Smooth muscle cell (in vitro differentiated cells): ENCODE results near the gene GBP1. TPM values are rescaled to one million over a fixed set of nuclear protein-coding genes. Genes with fewer than 3 reads are reported as not detected.

ENCODE experiments used
- DNase-seq: peaks from one replicate; lab custom pipeline; 2025; ENCODE audit not compliant: unreplicated experiment; lab: John Stamatoyannopoulos, UW
- H2AFZ ChIP-seq: fragments of 200-600 bp; sonication (generic); 2 replicates; pipeline ENCODE4 v1.6.0; 2016; ENCODE audit warnings: antibody characterized with exemption, low read depth, mild to moderate bottlenecking
- H3F3A ChIP-seq: fragments of 200-600 bp; sonication (generic); 2 replicates; pipeline ENCODE4 v1.6.0; 2017; ENCODE audit warnings: antibody characterized with exemption, low read depth
- H3K27ac ChIP-seq: fragments of 200-600 bp; sonication (generic); 2 replicates; pipeline ENCODE4 v1.5.1; 2016; ENCODE audit warnings: low read depth, mild to moderate bottlenecking
- H3K27me3 ChIP-seq: fragments of 200-600 bp; sonication (generic); 2 replicates; pipeline ENCODE4 v1.6.1; 2016; ENCODE audit warnings: low read depth, mild to moderate bottlenecking
- H3K36me3 ChIP-seq: fragments of 200-600 bp; sonication (generic); 2 replicates; pipeline ENCODE4 v1.5.1; 2016; ENCODE audit warnings: low read depth
- H3K4me1 ChIP-seq: fragments of 200-600 bp; sonication (generic); 2 replicates; pipeline ENCODE4 v1.5.1; 2016; ENCODE audit warnings: low read depth
- H3K4me2 ChIP-seq: fragments of 200-600 bp; sonication (generic); 2 replicates; pipeline ENCODE4 v1.6.0; 2016; ENCODE audit warnings: mild to moderate bottlenecking
- H3K4me3 ChIP-seq: fragments of 200-600 bp; sonication (generic); 2 replicates; pipeline ENCODE4 v1.5.1; 2016; ENCODE audit warnings: mild to moderate bottlenecking
- H3K79me2 ChIP-seq: fragments of 200-600 bp; sonication (generic); 2 replicates; pipeline ENCODE4 v1.6.0; 2016; ENCODE audit warnings: low read depth, mild to moderate bottlenecking
- H3K9ac ChIP-seq: fragments of 200-600 bp; sonication (generic); 2 replicates; pipeline ENCODE4 v1.6.0; 2016; ENCODE audit warnings: low read depth
- H3K9me3 ChIP-seq: fragments of 200-600 bp; sonication (generic); replicated peaks from 2 replicates; pipeline ENCODE4 v1.5.1; 2016; ENCODE audit warnings: low read depth
- H4K20me1 ChIP-seq: fragments of 200-600 bp; sonication (generic); 2 replicates; pipeline ENCODE4 v1.6.0; 2016; ENCODE audit warnings: low read depth
- WGBS: methylation state at CpG from one replicate; pipeline ENCODE4 v1.1.7; 2016; ENCODE audit warnings: low lambda C conversion rate; 5-methylcytosine and 5-hydroxymethylcytosine counted together
- polyA plus RNA-seq: library from polyadenylated mRNA; unstranded; fragments of >200 nt; fragmentation: Nextera tagmentation; extraction: Ambion mirVana; gene quantifications from 2 replicates; pipeline ENCODE4 v1.2.1, GENCODE V29; 2016
- total RNA-seq: library from RNA; depleted of rRNA; stranded (reverse); fragments of >200 nt; gene quantifications from 2 replicates; pipeline ENCODE4 v1.2.3, GENCODE V29; 2014
- TF ChIP-seq, protein P1 (sequence below): fragments of 200-600 bp; sonication (generic); IDR thresholded peaks from 2 replicates; pipeline ENCODE4 v1.5.1; 2017; ENCODE audit warnings: borderline replicate concordance, mild to moderate bottlenecking, antibody characterized with exemption; ENCODE audit not compliant: insufficient read depth, poor library complexity, severe bottlenecking

The GBP1 gene
- total and polyA plus RNA-seq, 2 experiments from 2014 or later = 15.7 to 30.2 TPM

DNA sequence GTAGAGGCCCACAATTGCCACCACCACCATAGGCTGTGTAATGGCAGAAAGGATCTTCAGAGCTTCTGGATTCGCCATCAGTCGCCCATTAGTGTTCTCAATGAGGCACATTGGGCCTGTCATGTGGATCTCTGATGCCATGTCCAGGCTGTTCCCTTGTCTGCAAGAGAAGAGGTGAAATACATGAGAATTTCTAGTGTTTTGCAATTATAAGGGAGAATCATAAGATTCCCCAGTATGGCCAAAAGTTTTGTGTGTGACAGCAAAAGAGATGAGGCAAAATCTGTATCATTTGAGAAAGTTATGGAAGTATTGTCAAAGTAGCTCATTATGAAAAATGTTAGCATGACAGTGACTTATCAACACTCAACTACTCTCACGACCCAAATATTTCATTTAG is 1.9 kb downstream of the GBP1 start:
- TF ChIP-seq, protein P1, sequence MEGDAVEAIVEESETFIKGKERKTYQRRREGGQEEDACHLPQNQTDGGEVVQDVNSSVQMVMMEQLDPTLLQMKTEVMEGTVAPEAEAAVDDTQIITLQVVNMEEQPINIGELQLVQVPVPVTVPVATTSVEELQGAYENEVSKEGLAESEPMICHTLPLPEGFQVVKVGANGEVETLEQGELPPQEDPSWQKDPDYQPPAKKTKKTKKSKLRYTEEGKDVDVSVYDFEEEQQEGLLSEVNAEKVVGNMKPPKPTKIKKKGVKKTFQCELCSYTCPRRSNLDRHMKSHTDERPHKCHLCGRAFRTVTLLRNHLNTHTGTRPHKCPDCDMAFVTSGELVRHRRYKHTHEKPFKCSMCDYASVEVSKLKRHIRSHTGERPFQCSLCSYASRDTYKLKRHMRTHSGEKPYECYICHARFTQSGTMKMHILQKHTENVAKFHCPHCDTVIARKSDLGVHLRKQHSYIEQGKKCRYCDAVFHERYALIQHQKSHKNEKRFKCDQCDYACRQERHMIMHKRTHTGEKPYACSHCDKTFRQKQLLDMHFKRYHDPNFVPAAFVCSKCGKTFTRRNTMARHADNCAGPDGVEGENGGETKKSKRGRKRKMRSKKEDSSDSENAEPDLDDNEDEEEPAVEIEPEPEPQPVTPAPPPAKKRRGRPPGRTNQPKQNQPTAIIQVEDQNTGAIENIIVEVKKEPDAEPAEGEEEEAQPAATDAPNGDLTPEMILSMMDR = no peak
- Histone ChIP-seq H3K36me3 (peaks cover 10% of the 10 kb centered on the region), H3K27ac (no peak overlapping the region), H3K4me1 (no peaks in the 10 kb centered on the region), H2AFZ (no peak overlapping the region), H3K27me3 (no peaks in the 10 kb centered on the region), H3F3A (no peaks in the 10 kb centered on the region), H3K9me3 (no peaks in the 10 kb centered on the region), H3K79me2 (no peaks in the 10 kb centered on the region), H3K4me2 (peak overlapping the region; percentile 87), H4K20me1 (no peaks in the 10 kb centered on the region), H3K4me3 (no peak overlapping the region), H3K9ac (no peak overlapping the region)
- DNase-seq = no peak
- WGBS = 93% methylated on average over 3 of the region's 3 CpGs

DNA sequence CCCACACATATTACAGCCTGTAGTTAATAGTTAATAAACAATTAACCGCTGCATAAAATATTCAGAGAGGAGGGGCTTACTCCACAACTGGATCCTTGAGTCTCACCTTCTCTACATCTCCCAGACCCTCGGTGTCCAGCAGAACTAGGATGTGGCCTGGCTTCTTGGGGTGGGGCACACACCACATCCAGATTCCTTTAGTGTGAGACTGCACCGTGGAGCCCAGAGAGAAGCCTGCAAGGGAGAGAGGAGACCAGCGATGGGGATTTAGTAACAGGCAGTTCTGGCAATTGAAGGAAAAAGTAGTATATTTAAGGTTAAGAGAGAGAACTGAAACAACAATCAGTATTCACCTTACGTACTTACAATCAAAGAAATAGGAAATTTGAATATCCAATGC is 4.9 kb downstream of the GBP1 start:
- Histone ChIP-seq H3K9ac (no peak overlapping the region), H3K79me2 (no peaks in the 10 kb centered on the region), H3K4me2 (no peak overlapping the region), H4K20me1 (no peaks in the 10 kb centered on the region), H2AFZ (no peak overlapping the region), H3K27ac (no peak overlapping the region), H3K4me3 (no peak overlapping the region), H3K4me1 (no peaks in the 10 kb centered on the region), H3K9me3 (no peaks in the 10 kb centered on the region), H3F3A (no peaks in the 10 kb centered on the region), H3K36me3 (peaks cover 13% of the 10 kb centered on the region), H3K27me3 (no peaks in the 10 kb centered on the region)
- TF ChIP-seq, protein P1 = no peak
- no peak for DNase-seq
- WGBS = 87% methylated on average over 5 of the region's 5 CpGs

DNA sequence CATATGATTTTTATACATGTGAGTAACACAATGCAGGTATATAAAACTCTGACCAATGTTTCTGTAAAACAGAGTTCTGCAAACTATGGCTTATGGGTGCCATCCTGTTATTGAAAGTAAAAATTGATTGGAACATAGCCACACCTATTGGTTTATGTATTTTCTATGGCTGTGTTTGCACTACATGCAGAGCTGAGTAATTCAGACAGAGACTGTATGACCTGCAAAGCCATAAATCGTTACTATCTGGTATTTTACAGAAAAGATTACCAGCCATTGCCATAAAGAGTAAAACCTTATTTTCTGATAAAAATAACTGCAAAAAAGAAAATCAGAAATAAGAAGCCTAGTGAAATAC is 13.1 kb downstream of the GBP1 start:
- Histone ChIP-seq H3K79me2 (no peaks in the 10 kb centered on the region), H3K4me3 (no peak overlapping the region), H3K9ac (no peak overlapping the region), H3F3A (no peaks in the 10 kb centered on the region), H3K36me3 (peaks cover 14% of the 10 kb centered on the region), H4K20me1 (no peaks in the 10 kb centered on the region), H3K4me2 (no peak overlapping the region), H3K27ac (no peak overlapping the region), H3K4me1 (no peaks in the 10 kb centered on the region), H2AFZ (no peak overlapping the region), H3K9me3 (no peaks in the 10 kb centered on the region), H3K27me3 (no peaks in the 10 kb centered on the region)
- 85% methylated on average over 1 of the region's 1 CpG for WGBS
- TF ChIP-seq, protein P1 = no peak
- DNase-seq = no peak

DNA sequence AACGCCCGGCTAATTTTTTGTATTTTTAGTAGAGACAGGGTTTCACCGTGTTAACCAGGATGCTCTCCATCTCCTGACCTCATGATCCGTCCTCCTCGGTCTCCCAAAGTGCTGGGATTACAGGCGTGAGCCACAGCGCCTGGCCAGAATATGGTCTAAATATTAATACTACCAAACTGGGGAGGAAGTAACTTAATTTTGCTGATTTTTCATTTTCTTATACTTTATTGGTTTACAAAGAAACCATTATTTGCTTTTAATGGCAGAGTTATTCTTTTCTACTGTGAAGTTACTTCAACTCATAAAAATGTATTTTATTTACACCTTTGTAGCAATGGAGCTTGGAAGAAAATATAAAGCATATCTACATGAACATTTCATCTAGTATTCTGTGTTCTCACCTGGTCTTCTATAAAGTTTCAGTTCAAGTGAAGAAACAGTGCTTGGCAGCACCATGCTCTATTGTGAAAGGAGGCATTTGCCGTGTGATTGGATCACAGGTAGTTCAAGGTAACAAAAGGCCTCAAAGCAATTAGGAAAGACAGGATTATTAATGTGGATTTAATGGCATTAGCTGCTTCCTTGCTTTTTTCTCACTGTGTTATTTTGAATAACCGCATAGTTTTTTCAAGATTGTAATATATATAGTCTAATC is 13.6 kb downstream of the GBP1 start:
- no peaks in the 10 kb centered on the region for H4K20me1 ChIP-seq
- H3K9me3 ChIP-seq = no peaks in the 10 kb centered on the region
- no peaks in the 10 kb centered on the region for H3K27me3 ChIP-seq
- TF ChIP-seq, protein P1 = no peak
- no peaks in the 10 kb centered on the region for H3F3A ChIP-seq
- H3K27ac ChIP-seq = no peak overlapping the region
- no peaks in the 10 kb centered on the region for H3K4me1 ChIP-seq
- no peak overlapping the region for H3K4me2 ChIP-seq
- H3K4me3 ChIP-seq = no peak overlapping the region
- 94% methylated on average over 9 of the region's 9 CpGs for WGBS
- no peak for DNase-seq
- H3K9ac ChIP-seq = no peak overlapping the region
- H3K36me3 ChIP-seq = peaks cover 14% of the 10 kb centered on the region
- no peaks in the 10 kb centered on the region for H3K79me2 ChIP-seq
- no peak overlapping the region for H2AFZ ChIP-seq
